Esophagus muscularis mucosa (tissue), 3 donors: ENCODE measurements around the gene XRCC6.
A peak's percentile ranks its signal among the peaks of the same experiment; 100 is the strongest.

Experiments used
- CTCF ChIP-seq, 3 experiments: fragments of 200-600 bp in 2 of 3; fragments of 450-650 bp in 1 of 3; sonication (generic) in 2 of 3; IDR thresholded peaks; one replicate each; pipeline ENCODE4 v1.5.1; 2017 to 2019; ENCODE audit warnings: antibody characterized with exemption in 3 of 3, mild to moderate bottlenecking in 2 of 3, moderate library complexity in 1 of 3
- POLR2A ChIP-seq: fragments of 450-650 bp; IDR thresholded peaks from one replicate; pipeline ENCODE4 v1.6.1; 2017; ENCODE audit warnings: antibody characterized with exemption, moderate library complexity, mild to moderate bottlenecking, low read depth
- POLR2AphosphoS5 ChIP-seq, 2 donors: sonication (generic); formaldehyde crosslinking; IDR thresholded peaks; one replicate each; pipeline ENCODE4 v1.6.1; 2017; ENCODE audit warnings: antibody characterized with exemption in 2 of 2

GRCh38 chr22:41596776-41597634, 24.1 kb upstream of the XRCC6 start:
- peak; percentile 59 to 79 (median 75) for TF ChIP-seq CTCF (IDR thresholded peaks at IDR 0.05)
- TF ChIP-seq POLR2AphosphoS5 (IDR thresholded peaks at IDR 0.05), result no peak
- TF ChIP-seq POLR2A, result no peak
